ENCODE measurements around the gene ZNF92.
"Not testable (repeated sequence)": the region's sequence is repeated elsewhere in the genome, so short reads cannot be mapped to it uniquely, and the experiment has no call there.

Gene ZNF92

DNA sequence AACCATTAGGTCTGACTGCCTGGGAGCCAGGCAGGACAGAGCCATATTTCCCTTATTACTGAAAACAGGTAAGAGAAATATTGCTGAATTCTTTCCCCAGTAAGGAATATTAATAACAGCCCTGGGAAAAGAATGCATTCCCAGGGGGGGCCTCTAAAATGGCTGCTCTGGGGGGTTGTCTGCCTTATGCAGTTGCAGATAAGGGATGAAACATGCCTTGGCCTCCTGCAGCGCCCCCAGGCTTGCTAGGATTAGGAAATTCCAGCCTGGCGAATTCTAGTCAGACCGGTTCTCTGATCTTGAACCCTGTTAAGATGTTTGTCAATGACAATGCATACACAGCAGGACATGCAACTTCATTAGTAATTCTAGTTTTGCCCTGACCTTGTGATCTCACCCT lies 49.6 kb downstream of the ZNF92 start:
- not testable (repeated sequence) for DNase-seq (ENCODE audit: low read depth in 2 of 2)

DNA sequence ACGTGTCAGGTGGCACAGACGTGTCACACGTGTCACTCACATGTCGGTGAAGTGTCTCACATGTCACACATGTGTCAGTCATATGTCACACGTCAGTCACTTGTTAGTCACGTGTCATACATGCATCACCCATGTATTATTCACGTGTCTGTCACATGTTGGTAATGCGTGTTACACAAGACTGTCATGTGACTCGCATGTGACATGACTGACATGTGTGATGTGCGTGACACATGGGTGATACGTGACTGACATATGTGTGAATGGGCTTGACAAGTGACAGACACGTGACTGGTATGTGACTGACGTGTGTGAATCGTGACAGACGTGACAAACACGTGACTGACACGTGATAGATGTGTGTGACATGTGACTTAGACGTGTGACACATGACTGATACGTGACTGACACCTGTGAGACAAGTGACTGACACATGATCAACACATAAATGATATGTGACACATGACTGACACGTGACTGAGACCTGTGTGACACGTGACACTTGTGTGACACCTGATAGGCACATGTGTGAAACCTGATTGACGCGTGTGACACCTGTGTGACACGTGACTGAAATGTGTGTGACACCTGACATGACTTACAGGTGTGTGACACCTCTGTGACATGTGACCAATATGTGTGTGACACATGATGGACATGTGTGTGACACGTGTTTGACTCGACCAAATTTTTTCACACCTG lies 56.1 kb downstream of the ZNF92 start:
- DNase-seq (ENCODE audit: low read depth in 2 of 2): no peak

DNA sequence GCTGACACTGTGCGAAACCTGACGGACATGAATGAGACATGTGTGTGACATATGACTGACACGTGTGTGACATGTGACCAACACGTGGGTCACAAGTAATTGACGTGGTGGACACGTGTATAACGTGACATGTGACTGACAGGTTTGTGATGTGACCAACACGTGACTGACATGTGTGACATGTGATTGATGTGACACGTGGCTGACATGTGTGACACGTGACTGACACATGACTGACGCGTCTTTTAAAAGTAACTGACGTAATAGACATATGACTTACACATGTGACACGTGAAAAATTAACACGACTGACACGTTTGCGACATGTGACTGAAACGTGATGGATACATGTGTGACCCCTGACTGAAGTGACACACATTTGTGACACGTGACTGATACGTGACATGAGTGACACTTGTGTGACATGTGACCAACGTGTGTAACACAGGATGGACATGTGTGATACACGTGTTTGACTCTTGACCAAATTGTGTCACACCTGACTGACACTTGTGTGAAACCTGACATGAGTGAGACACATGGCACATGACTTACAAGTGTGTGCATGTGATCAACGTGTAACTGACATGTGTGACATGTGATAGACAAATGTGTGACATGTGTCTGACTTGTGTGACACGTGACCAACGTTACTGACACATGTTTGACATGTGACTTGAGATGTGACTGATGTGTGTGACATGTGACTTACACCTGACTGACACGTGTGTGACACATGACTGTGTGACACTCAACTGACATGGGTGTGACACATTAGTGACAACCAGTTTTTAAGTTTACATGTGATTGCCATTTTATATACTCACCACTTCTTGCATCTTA lies 56.9 kb downstream of the ZNF92 start:
- no peak for DNase-seq (ENCODE audit: low read depth in 2 of 2)

DNA sequence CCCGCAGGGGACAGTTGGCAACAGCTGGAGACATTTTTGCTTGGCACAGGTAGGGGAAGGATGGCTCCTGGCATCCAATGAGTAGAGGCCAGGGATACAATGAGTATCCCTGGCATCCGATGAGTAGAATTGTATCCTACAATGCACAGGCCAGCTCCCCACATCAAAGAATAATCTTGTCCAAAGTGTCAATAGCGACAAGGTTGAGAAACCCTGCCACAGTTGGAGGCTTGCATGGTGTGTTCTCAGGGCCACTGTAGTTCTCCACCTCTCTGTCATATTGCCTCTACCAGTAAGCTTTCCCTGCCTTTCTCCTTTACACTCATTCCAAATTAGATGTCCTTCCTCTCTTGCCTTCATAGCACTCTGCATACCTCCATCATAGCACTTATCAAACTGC lies 60.7 kb downstream of the ZNF92 start:
- no peak for DNase-seq (ENCODE audit: low read depth in 2 of 2)

DNA sequence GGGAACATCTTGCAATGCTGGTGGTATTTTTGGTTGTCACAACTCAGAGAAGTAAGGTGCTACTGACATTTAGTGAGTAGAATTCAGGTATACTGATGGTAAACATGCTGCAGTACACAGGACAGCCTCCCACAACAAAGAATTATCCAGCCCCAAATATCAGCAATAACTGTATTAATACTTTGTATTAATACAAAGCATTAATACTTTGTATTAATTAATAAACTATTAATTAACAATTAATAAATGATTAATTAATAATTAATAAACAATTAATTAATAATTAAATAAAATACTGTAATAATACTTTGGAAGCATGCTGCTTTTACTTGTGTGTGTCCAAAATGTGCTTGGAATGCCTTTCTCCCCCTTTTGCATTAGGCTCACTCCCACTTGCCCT lies 62.5 kb downstream of the ZNF92 start:
- DNase-seq (ENCODE audit: low read depth in 2 of 2): no peak

DNA sequence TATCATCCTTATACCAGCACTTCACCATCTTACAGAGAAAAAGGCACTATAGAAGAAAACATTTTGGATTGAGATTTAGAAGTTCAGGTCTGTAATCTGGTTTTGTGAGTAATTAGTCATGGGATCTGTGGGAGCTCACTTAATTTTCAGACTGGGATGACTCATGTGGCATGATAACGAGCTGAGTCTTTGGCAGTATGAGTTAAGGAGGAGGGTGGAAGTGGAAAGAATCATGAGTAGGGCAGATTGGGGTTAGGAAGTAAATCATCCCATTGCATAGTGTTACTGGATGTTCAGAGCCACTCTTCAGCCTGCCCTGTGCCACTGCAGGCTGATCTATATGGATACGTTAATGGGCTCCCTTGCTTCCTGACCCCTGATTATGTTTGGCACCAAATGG lies 64.9 kb downstream of the ZNF92 start:
- no peak for DNase-seq (ENCODE audit: low read depth in 2 of 2)

DNA sequence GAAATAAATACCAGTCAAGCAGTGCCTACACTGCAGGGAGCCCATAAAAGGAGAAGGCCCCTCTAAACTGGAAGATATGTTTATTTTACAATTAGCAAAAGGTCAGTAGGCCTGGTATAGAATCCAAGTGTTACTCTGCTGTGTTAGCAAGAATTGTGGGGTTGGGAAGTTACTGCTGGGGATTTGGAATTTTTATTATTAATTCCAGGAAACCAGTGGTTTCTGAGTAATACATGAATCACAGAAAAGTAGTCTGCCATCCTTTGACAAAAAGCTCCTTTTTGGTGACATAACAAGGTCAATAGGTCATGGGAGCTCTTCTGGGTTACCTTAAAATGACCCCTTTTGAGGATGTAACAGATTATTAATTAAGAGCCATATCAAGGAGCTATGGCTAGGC lies 67.4 kb downstream of the ZNF92 start:
- no peak for DNase-seq (ENCODE audit: low read depth in 2 of 2)

DNA sequence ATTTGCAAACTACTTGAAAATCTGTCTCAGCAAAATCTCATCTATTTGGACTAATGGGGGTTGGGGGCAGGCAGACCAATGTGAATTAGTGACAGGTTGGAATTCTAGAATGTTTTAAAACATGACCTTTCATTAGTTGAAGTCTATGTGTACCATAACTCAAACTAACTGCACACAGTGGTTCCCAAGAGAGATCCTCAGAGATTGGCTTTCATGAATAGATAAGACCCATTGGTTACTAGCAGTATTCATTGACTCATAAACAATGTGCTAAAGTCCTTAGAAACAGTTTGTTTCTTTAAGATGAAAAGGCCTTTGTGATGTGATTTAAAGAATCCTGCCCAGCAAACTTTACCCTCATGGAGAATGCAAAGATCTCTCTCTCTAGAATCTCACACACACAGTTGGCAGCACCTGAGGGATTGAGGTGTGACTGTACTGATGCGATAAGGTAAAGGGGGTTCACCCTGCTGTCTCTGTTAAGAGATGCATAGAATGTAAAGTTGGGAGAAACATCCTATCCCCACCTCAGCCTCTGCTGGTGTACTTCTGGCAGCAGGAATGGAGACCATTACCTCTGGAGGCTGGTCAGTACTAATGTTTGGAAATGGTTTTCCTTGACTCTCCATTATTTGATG lies 70.7 kb downstream of the ZNF92 start:
- no peak for DNase-seq (ENCODE audit: low read depth in 2 of 2)

DNA sequence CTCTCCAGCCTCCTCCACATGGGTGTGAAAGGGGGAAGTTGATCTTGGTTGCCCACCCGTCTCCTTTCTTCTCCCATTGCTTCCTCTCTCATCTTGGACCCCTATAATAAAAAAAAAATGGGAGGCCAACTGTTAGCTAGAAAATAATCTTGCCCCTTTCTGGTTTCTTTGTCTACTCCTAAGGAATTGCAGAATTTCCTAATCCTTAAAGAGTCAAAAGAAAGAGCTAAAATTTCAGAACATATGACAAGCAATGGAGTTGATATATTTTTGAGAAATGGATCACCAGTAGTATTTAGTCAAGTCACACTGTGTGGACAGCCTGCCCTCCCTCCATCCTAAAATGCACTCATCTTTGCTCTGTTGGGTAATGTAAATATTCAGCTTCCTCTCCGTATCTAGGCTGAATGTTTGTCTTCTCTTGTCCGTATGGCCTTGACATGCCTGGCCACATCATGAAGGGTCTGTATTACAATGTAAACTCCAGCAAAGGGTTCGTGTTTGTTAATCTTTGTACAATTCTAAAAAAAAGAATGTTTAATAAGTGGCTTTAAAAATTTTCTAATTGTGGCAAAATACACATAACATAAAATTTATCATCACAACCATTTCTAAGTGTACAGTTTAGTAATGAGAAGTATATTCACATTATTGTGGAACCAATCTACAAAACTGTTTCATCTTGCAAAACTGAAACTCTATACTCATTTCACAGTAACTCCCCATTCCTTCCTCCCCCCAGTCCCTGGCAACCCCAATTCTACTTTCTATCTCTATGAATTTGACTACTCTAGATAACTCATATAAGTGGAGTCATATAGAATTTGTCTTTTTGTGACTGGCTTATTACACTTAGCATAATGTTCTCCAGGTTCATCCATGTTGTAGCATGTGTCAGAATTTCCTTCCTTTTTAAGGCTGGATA lies 71.5 kb downstream of the ZNF92 start:
- no peak for DNase-seq (ENCODE audit: low read depth in 2 of 2)

DNA sequence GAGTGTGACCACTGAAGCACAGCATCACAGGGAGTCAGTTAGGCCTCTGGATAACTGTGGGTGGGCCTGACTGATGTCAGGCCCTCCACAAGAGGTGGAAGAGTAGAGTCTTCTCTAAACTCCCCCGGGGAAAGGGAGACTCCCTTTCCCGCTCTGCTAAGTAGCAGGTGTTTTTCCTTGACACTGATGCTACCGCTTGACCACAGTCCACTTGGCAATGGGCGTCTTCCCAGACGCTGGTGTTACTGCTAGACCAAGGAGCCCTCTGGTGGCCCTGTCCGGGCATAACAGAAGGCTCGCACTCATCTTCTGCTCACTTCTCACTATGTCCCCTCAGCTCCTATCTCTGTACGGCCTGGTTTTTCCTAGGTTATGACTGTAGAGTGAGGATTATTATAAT lies 73.4 kb downstream of the ZNF92 start:
- not testable (repeated sequence) for DNase-seq (ENCODE audit: low read depth in 2 of 2)

DNA sequence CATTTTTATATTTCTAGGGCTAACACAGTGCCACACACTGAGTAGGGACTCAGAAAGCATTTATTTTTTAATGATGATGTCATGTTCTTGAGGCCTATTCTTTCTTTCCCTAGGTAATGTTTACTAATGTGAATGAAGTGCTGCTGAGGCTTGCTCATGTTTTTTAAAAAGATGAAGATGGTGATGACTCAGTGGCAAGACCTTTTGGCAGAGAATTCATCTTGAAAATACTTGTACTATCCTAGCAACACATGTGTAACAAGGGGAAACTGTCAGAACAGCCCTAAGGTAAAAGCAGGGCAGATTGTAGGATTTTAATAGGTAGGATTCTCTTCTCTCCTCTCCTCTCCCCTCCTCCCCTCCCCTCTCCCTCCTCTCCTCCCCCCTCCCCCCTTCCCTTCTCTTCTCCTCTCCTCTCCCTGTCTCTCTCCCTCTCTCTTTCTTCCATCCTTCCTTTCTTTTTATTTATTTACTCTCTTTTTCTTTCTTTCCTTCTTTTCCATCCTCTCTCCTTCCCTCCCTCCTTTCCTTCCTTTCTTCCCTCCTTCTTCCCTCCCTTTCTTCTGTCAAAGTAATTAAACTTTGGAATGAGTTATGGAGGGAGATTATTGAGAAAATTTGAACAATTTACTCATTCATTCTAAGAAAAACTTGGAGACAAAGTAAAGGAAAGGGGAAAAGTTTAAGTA lies 75.3 kb downstream of the ZNF92 start:
- DNase-seq (ENCODE audit: low read depth in 2 of 2): no peak

DNA sequence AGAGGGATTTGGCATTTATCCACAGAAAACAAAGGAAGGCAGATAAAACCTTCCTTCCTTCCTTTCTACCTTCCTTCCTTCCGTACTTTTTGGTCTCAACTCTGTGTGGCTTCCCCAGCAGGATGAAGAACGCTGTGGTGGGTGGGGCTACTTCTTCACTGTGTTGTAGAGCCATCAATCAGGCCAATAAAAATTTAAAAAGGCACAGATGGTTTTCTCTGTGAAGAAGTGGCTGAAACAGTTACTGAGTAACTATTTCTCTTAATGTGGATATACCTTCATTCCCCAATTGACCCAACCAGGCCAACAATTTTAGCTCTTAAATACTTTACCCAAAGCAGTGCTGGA lies 75.8 kb downstream of the ZNF92 start:
- no peak for DNase-seq (ENCODE audit: low read depth in 2 of 2)

Measured in stimulated activated CD8-positive, alpha-beta memory T cell treated with anti-CD3 and anti-CD28 coated beads, Interleukin-2, amount 100 ng/mL, for 1 hour (primary cell).